GM12873 (cell line): ENCODE measurements around the gene RGCC.

ENCODE experiments used
- TF ChIP-seq, protein P1 (sequence below): IDR thresholded peaks from 2 replicates; pipeline ENCODE4 v1.5.1; 2012; ENCODE audit warnings: low read depth, mild to moderate bottlenecking, moderate library complexity, low read length, control low read depth; ENCODE audit not compliant: insufficient read depth; ENCODE audit errors: missing control alignments

RGCC gene

GRCh38 chr13:41502673-41503072 lies 45.3 kb downstream of the RGCC start:
- TF ChIP-seq, protein P1, sequence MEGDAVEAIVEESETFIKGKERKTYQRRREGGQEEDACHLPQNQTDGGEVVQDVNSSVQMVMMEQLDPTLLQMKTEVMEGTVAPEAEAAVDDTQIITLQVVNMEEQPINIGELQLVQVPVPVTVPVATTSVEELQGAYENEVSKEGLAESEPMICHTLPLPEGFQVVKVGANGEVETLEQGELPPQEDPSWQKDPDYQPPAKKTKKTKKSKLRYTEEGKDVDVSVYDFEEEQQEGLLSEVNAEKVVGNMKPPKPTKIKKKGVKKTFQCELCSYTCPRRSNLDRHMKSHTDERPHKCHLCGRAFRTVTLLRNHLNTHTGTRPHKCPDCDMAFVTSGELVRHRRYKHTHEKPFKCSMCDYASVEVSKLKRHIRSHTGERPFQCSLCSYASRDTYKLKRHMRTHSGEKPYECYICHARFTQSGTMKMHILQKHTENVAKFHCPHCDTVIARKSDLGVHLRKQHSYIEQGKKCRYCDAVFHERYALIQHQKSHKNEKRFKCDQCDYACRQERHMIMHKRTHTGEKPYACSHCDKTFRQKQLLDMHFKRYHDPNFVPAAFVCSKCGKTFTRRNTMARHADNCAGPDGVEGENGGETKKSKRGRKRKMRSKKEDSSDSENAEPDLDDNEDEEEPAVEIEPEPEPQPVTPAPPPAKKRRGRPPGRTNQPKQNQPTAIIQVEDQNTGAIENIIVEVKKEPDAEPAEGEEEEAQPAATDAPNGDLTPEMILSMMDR, result peak; percentile 11

DNA sequence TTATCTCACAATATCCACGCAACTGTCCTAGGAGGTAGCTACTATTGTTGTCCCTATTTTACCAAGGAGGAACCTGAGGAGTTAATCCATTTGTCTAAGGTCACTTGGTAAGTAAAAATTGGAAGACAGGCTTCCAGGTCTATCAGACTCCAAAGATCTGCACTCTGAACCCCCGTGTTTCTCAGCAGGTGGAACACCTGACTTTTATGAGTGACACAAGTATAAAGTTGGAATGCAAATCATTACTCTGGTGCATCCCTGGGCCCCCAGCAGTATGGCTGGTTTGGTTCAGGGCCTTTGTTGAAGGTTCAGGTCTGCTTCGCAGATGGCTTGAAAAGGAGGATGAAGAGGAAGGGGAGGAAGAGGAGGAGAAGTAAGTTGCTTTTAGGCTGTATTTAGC lies 46.0 kb downstream of the RGCC start:
- TF ChIP-seq, protein P1, result no peak

- TF ChIP-seq, protein P1, result no peak
Measured at GRCh38 chr13:41505209-41505835, 48.0 kb downstream of the RGCC start.

- TF ChIP-seq, protein P1, result no peak
Measured at GRCh38 chr13:41506312-41506711, 49.0 kb downstream of the RGCC start.

- TF ChIP-seq, protein P1, result no peak
Measured at GRCh38 chr13:41509971-41510370, 52.6 kb downstream of the RGCC start.

DNA sequence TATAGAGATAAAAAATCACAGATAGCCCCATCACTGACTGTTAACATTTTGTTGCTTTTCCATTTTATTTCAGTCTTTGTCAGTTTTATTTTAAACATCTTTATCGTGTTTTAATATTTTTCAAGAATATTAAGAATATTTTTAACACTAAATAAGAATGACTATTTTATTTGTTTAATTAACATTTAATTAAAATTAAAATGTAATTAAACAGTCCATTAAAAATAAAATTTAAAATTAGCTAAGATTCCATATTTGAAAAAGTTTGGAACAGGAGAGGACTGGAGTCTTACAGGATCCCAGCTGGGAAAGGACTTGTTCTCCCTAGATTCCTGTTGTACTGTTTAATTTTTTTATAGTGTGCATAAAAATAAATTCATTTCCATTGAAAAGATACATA lies 54.5 kb downstream of the RGCC start:
- TF ChIP-seq, protein P1, result no peak

GRCh38 chr13:41512441-41512840 lies 55.1 kb downstream of the RGCC start:
- TF ChIP-seq, protein P1, result no peak
